ENCODE measurements around the gene HES2.
"Not testable (repeated sequence)": the region's sequence is repeated elsewhere in the genome, so short reads cannot be mapped to it uniquely, and the experiment has no call there.

Gene HES2

DNA sequence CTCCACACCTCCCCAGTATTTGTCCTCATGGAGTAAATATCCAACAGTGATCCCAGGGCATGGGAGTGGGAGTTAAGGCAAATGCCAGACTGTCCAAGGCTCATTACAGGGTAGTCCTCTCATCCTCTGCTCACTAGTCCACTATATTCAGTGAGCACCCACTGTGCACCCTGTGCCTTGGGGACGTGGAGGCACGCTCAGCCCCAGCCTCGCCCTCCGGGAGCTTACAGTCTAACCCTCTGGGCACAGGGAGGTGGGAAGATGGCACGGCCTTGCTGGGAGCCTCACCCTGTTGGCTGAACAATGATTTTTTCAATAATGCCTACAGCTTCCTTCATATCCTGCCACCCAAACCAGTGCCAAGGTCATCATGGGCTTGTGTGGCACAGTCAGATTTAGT is 2.8 kb downstream of the HES2 start:
- DNase-seq (ENCODE audit: low read depth): no peak

DNA sequence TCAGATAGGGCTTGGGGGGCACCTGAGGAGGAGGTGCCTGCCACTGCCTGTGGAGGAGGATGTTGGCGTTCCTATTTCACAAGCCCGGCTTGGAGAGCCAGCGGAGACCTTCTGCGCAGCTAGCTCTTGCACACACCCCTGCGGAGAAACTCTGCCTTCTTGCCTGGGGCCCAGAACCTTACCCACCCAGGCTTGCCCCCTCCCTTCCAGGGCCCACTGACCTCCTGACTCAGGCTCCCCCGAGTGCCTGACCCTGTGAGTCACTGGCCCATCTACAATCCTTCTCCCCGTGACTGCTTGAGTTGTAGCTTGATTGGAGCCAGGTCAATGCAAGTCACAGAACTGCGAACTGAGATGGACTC is 3.4 kb downstream of the HES2 start:
- DNase-seq (ENCODE audit: low read depth): no peak

DNA sequence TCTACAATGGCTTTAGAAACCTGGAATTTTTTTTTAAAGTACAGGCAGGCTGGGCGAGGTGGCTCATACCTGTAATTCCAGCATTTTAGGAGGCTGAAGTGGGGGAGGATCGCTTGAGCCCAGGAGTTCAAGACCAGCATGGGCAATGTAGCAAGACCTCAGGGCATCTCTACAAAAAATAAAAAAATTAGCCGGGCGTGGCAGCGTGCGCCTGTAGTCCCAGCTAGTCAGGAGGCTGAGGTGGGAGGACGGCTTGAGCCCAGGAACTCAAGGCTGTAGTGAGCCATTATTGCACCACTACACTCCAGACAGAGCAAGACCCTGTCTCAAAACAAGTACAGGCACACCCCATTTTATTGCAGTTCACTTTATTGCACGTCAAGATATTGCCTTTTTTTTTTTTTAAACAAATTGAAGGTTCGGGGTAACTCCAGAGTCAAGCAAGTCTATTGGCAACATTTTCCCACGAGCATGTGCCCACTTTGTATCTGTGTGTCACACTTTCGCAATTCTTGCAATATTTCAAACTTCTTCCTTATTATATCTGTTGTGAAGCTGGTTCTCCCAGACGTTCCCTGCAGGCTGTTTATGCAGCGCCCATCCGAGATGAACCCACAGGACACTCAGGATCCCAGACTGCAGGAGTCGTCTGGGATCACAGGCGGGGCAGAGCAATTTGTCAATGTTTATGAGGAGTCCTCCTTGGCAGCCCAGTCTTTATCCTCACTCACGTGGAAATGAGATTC is 4.7 kb downstream of the HES2 start:
- DNase-seq (ENCODE audit: low read depth): no peak

DNA sequence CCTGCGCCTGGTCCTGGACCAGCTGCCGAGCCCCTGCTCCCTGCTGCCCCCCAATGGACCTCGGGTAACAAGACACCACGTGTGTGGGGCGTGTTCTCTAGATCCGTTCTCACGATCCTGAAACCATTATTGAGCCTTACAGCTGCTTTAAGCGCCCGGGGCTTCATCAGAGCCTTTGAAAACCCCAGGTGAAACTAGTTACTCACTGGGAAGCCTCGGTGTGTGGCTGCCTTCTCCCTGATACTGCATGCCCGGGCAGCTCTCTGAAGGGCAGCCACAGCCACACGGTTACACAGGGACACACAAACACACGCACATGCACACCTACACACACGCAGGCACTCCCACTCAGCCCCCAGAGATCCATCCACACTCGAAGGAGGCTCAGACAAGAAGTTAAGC is 5.3 kb downstream of the HES2 start:
- DNase-seq (ENCODE audit: low read depth): no peak

DNA sequence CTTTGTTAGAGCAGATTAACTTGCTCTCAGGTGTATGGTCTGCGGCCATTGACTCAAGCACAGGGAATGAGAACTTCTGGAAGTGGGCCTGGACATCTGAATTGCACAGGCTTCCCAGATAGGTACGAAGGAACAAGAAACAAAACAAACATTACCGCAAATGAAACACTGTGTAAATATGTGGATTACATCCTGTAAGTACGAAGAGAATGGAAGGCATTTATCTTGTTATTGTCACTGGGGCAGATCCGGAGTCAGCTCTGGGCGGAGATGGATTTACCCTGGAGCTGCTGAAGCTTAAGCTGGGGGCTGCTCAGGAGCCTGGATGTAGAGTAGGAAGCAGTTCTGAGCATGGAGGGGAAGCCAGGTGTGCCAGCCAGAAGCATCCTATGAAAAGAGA is 6.8 kb downstream of the HES2 start:
- no peak for DNase-seq (ENCODE audit: low read depth)

DNA sequence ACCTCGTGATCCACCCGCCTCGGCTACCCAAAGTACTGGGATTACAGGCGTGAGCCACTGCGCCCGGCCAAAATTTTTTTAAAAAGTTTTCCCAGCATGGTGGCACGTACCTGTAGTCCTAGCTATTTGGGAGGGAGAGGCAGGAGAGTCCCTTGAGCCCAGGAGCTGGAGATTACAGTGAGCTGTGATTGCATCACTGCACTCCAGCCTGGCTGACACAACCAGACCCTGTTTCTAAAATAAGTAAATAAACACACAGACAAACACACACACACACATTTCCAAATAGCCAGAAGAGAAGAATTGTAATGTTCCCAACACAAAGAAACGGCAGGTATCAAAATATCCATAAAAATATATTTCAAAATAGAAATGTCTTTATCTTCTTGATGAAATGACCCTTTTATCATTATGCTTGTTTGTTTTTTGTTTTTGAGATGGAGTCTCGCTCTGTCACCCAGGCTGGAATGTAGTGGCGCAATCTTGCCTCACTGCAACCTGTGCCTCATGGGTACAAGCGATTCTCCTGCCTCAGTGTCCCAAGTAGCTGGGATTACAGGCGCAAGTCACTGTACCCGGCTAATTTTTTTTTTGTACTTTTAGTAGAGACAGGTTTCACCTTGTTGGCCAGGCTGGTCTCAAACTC is 9.3 kb downstream of the HES2 start:
- no peak for DNase-seq (ENCODE audit: low read depth)

DNA sequence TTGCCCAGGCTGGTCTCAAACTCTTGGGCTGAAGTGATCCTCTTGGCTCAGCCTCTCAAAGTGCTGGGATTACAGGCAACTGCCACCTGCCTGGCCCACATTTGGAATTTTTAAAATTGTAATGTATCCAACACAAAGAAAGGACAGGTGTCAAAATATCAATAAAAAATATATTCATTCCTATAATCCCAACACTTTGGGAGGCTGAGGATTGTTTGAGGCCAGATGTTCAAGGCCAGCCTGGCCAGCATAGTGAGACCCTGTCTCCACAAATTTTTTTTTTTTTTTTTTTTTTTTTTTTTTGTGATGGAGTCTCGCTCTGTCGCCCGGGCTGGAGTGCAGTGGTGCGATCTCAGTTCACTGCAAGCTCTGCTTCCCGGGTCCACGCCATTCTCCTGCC is 10.0 kb downstream of the HES2 start:
- no peak for DNase-seq (ENCODE audit: low read depth)

DNA sequence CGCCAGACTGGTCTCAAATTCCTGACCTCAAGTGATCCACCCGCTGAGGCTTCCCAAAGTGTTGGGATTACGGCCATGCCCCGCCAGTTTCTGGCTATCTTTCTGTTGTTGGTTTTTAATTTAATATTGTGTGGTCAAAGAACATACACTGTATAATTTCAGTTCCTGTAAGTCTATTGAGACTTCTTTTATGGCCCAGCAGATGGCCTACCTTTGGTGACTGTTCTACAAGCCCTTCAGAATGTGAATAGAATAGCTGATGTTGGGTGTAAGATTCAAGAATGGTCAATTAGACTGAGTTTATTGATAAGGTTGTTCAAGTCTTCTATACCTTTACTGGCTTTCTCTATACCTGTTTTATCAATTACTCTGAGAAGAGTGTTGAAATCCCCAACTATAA is 10.7 kb downstream of the HES2 start:
- DNase-seq (ENCODE audit: low read depth): no peak

DNA sequence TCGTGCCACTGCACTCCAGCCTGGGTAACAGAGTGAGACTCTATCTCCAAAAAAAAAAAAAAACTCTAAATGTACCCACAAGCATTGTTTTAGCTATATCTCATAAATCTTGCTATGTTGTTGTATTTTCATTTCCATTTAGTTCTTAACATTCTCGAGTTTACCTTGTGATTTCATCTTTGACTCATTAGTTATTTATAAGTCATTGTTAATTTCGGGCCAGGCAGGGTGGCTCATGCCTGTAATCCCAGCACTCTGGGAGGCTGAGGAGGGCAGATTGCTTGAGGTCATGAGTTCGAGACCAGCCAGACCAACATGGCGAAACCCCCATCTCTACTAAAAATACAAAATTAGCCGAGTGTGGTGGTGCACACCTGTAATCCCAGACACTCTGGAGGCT is 11.7 kb downstream of the HES2 start:
- no peak for DNase-seq (ENCODE audit: low read depth)

DNA sequence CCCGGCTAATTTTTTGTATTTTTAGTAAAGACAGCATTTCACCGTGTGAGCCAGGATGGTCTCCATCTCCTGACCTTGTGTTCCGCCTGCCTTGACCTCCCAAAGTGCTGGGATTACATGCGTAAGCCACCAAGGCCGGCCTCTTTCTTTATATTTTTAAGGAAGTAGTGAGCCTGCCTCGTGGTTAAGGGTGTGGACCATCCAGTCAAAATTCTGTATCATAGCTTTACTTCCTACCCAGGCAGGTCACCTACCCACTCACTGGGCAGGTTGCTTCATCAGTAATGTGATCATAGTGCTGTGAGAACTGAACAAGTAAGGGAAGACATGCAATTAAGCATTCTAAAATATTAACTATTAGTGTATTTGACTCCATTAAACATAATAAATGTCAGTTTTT is 18.0 kb downstream of the HES2 start:
- DNase-seq (ENCODE audit: low read depth): no peak

DNA sequence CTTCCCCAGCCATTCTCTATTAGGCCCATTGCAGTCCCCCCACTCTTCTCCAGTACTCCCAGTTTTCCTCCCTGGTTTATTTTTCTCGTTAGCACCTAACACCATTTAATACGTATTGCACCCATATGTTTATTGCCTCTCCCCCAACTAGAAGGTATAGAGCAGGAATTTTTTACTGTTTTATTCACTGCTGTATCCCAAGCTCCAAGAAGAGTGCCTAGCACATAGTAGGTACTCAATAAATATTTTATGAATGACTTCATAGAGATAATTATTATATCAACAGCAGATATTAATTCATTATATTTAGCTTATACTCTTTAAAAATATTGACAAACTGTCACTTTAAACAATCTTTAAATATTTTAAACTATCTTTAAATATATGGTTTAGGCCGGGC is 20.4 kb downstream of the HES2 start:
- DNase-seq (ENCODE audit: low read depth): no peak

DNA sequence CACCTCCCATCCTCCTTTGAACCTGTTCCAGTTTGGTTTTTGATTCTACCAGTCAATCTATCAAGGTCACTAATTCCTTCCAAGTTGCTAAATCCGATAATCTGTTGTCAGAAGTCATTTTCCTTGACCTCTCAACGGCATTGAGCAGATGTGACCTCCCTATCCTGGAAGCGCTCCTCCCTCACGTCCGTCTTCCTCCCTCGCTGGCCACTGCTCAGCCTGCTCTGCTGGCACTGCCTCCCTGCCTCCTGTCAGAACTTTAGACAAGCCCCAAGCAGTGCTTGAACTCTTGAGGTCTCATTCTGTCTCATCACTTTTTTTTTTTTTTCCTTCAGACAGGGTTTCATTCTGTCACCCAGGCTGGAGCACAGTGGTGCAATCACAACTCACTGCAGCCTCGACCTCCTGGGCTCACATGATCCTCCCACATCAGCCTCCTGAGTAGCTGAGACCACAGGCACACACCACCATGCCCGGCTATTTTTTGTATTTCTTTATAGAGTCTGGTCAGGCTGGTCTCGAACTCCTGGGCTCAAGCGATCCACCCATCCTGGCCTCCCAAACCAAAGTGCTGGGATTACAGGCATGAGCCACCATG is 21.8 kb downstream of the HES2 start:
- no peak for DNase-seq (ENCODE audit: low read depth)

DNA sequence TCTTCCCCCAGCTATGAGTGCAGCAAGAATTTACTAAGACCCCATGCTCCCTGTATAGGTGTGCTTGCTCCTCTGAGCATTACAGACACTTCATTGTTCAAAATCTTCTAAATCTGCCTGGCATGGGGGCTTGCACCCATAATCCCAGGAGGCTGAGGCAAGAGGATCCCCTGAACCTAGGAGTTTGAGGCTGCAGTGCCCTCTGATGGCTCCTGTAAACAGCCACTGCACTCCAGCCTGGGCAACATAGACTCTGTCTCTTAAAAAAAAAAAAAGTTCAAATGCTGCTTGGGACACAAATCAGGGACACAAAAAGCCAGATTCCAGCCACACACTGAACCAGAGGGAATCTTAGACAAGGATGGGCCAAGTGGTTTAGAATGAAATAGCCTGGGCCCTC is 22.7 kb downstream of the HES2 start:
- DNase-seq (ENCODE audit: low read depth): no peak

DNA sequence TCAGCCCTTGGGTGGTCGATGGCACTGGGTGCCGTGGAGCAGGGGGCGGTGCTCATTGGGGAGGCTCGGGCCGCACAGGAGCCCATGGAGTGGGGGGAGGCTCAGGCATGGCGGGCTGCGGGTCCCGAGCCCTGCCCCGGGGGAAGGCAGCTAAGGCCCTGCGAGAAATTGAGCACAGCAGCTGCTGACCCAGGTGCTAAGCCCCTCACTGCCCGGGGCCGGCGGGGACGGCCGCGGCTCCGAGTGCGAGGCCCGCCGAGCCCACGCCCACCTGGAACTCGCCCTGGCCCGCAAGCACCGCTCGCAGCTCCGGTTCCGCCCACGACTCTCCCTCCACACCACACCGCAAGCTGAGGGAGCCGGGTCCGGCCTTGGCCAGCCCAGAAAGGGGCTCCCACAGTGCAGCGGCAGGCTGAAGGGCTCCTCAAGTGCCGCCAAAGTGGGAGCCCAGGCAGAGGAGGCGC is 23.9 kb downstream of the HES2 start:
- DNase-seq (ENCODE audit: low read depth): not testable (repeated sequence)

DNA sequence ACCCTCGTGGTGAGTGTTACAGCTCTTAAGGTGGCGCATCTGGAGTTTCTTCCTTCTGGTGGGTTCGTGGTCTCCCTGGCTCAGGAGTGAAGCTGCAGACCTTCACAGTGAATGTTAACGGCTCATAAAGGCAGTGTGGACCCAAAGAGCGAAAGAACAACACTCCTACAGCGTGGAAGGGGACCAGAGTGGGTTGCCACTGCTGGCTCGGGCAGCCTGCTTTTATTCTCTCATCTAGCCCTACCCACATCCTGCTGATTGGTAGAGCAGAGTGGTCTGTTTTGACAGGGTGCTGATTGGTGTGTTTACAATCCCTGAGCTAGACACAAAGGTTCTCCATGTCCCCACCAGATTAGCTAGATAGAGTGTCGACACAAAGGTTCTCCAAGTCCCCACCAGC is 24.6 kb downstream of the HES2 start:
- DNase-seq (ENCODE audit: low read depth): not testable (repeated sequence)

DNA sequence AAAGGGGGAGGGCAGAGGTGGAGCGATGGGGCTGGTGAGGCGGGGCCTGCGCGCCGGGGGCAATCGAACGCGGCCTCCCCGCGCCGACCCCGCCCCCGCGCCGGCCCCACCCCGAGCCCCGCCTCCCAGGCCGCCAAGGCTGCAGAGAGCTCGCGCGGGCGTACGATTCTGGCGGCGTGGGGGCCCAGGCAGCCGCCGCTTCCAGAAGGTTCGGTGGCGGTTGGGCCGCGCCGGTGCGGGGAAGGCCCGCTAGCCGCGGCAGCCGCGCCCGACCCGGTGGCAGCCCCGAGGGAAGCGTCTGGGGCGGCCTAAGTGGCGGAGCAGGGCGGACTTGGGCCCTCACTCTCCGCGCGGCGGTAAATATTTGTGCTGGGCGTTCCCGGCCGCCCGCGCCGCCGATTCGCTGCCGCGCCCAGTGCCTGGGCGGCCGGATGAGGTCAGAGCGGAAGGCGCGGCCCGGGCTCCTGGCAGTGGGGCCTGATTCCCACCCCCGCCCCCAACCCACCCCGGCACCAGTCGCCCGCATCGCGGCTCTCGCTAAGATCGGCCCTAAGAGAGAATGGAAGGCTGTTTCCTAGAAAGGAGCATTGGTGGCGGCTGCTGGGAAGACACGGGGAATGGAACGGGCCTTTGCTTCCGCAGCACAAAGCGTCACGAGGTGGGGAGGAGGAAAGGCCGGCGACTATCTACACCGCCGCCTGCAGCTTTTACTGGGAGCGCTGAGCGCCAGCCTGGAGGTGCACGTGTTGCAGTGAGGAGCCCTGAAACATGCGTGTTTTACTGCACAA is 26.1 kb downstream of the HES2 start, which contains the start of gene ACOT7:
Gene ACOT7 (minus strand): TSS at position 368 of the 788 bp plus-strand sequence. CDS start 368 bp downstream, outside the sequence.
- peak; percentile 87 for DNase-seq (ENCODE audit: low read depth)

DNA sequence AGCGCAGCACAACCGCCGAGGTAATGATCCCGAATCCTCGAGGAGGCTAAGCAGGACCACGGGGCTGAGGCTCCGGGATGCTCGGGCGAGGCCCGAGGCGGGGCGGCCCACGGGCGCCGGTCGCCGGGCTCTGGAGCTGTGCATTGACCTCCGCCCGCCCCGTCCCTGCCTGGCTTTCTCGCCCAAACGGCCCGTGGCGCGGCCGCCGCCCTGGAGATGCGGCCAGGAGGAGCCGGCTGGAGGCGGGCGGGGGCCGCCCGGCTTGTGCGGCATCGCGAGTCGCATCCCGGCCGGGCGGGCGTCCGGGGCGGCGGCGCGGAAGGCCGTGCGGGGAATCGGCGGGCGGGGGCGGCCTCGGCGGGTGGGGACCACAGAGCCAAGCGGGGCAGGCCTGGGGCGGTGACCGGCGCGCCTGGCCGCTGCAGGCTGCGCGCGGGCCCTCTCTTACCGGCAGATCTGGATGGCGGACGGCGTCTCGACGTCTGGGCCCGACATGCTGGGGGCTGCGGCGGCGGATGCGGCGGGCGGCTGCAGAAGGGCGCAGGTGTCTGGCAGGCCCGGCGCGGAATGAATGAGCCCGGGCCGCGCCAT is 26.8 kb downstream of the HES2 start:
- DNase-seq (ENCODE audit: low read depth): no peak

DNA sequence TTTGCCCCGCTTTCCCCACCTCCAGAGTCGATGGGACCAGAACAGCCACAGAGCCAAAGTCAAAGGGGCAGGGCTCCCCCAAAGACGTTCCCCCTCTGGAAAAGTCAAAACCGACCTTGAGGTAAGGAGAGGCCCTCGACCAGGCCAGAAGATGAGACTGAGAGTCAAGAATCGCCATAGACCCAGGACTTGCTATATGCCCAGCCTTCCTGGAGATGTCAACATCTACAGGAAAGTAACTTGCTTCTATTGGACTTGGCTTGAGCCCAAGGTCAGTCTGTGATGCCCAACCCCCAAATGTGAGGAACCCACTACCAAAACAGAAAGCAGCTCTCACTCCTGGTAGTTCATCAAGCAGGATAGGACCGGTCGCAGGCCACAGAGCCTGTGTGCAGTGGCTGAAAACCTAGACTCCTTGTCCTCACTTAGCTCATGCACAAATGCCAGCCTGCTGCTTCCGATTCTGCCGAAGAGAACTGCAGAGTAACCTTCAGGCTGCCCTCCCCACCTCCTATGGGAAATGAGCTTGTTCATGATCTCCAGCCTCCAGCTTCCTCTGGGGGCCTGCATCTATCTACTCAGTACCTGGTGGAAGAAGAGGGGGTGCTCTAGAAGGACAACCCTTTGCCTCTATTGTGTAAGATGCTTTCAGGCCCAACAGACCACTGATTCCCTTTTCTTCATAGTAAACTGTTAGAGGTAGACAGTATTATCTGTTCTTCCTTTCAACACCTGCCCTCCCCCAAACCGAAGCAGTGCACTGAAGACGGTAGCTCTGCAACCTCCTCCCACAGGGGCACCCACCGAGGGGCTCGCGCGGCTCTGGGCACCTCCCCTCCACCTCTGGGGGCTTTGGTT is 27.5 kb downstream of the HES2 start:
- no peak for DNase-seq (ENCODE audit: low read depth)

DNA sequence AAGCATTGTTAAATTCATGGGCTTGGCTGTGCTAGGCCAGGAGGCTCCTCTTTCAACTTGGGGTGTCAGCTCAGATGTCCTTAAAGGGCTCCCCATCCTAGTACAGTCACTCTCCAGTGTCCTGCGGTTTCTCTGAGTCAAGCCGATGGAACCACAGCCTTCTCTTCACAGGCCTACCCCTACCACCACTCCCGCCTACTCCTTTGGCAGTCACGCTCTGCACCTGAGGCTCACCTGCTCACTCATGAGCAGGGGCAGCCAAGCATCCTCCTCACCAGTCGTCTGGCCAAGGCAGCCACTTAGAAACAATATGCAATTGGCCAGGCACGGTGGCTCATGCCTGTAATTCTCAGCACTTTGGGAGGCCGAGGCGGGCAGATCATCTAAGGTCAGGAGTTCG is 29.7 kb downstream of the HES2 start:
- no peak for DNase-seq (ENCODE audit: low read depth)

DNA sequence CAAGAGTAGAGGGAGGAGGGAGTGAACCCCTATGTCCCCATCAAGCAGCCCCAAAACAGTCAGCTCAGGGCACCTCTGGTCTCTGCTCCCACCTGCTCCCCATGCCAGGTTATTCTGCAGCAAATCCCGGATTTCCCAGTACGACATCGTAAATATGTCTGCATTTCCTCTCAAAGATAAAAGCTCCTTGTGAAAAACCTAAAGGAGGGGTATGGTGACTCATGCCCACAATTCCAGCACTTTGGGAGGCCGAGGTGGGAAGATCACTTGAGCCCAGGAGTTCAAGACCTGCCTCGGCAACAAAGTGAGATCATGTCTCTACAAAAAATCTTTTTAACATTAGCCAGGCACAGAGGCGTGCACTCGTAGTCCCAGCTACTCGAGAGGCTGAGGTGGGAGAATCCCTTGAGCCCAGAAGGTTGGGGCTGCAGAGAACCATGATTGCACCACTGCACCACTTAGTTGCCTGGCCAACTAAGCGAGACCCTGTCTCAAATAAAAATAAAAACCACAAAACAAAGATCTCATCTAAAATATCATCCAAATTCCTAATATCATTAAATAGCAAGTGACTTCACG is 33.3 kb downstream of the HES2 start:
- no peak for DNase-seq (ENCODE audit: low read depth)

Data from stimulated activated CD8-positive, alpha-beta memory T cell treated with anti-CD3 and anti-CD28 coated beads, Interleukin-12 subunit alpha, Interleukin-12 subunit beta, amount 100 ng/mL, for 4 hours (primary cell).